ENCODE measurements around the gene PGRMC2. TPM values are rescaled to one million over a fixed set of nuclear protein-coding genes. Genes with fewer than 3 reads are reported as not detected.

PGRMC2 gene
- total and polyA plus RNA-seq, 2 experiments from 2014 or later: 65.6 to 84.7 TPM

DNA sequence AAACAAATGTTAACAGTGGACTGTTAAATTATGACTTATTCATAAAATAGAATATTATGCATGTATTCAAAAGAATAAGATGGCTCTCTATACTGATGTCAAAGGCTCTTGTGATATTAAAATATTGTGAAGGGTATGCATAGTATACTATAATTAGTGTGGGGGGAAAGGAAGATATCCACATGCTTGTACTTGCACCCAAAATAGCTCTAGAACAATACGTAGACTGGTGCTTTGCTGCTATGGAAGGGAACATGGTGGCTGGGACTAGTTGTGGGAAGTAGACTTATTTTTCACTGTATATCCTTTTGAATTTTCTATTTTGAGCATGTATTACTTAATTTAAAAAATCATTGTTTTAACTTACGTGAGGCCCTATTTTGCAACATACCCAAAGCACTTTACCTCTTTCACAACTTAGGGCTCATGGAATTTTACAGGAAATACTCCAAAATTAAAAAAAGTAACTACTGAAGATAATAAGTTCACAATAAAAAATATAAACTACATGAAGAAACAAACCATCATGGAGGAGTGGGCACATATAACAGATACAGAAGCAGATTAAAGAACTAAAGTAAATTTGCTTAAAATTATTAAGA, 7.9 kb downstream of the PGRMC2 start:
- DNase-seq (ENCODE audit: low spot score): no peak
- H3K27me3 ChIP-seq: no peaks in the 10 kb centered on the region
- peaks cover 36% of the 10 kb centered on the region for H4K20me1 ChIP-seq (ENCODE audit: insufficient read depth, poor library complexity, severe bottlenecking)
- no peaks in the 10 kb centered on the region for H3K9me3 ChIP-seq (ENCODE audit: low read depth)
- WGBS (ENCODE audit: low lambda C conversion rate, missing lambda C conversion rate): 92% methylated on average over 2 of the region's 2 CpGs
- H3K36me3 ChIP-seq (replicated peaks; ENCODE audit: insufficient read depth, low read depth): no peaks in the 10 kb centered on the region
- H3K79me2 ChIP-seq: peaks cover 100% of the 10 kb centered on the region
- no peak overlapping the region for H2AFZ ChIP-seq
- no peak overlapping the region for H3K27ac ChIP-seq
- no peak for TF ChIP-seq EZH2phosphoT487 (IDR thresholded peaks at IDR 0.05; ENCODE audit: low read depth, severe bottlenecking, unreplicated experiment)
- no peak for TF ChIP-seq EZH2 (IDR thresholded peaks at IDR 0.05; ENCODE audit: borderline replicate concordance)
- TF ChIP-seq, protein P1, sequence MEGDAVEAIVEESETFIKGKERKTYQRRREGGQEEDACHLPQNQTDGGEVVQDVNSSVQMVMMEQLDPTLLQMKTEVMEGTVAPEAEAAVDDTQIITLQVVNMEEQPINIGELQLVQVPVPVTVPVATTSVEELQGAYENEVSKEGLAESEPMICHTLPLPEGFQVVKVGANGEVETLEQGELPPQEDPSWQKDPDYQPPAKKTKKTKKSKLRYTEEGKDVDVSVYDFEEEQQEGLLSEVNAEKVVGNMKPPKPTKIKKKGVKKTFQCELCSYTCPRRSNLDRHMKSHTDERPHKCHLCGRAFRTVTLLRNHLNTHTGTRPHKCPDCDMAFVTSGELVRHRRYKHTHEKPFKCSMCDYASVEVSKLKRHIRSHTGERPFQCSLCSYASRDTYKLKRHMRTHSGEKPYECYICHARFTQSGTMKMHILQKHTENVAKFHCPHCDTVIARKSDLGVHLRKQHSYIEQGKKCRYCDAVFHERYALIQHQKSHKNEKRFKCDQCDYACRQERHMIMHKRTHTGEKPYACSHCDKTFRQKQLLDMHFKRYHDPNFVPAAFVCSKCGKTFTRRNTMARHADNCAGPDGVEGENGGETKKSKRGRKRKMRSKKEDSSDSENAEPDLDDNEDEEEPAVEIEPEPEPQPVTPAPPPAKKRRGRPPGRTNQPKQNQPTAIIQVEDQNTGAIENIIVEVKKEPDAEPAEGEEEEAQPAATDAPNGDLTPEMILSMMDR (IDR thresholded peaks at IDR 0.05; ENCODE audit: poor library complexity): no peak
- no peaks in the 10 kb centered on the region for H3K9me2 ChIP-seq (replicated peaks; ENCODE audit: insufficient read depth)
- H3K4me2 ChIP-seq: no peak overlapping the region
- no peak overlapping the region for H3K4me3 ChIP-seq
- H3K4me1 ChIP-seq (ENCODE audit: insufficient read depth): peaks cover 11% of the 10 kb centered on the region

- Histone ChIP-seq H3K9me2 (replicated peaks; ENCODE audit: insufficient read depth) (no peaks in the 10 kb centered on the region), H3K4me3 (no peak overlapping the region), H3K27me3 (no peaks in the 10 kb centered on the region), H3K9me3 (ENCODE audit: low read depth) (no peaks in the 10 kb centered on the region), H3K4me2 (no peak overlapping the region), H3K36me3 (replicated peaks; ENCODE audit: insufficient read depth, low read depth) (no peaks in the 10 kb centered on the region), H4K20me1 (ENCODE audit: insufficient read depth, poor library complexity, severe bottlenecking) (peaks cover 35% of the 10 kb centered on the region), H3K4me1 (ENCODE audit: insufficient read depth) (peaks cover 1% of the 10 kb centered on the region), H3K27ac (no peak overlapping the region), H2AFZ (no peak overlapping the region), H3K79me2 (peaks cover 99% of the 10 kb centered on the region)
- no peak for DNase-seq (ENCODE audit: low spot score)
- no peak for TF ChIP-seq EZH2phosphoT487 (IDR thresholded peaks at IDR 0.05; ENCODE audit: low read depth, severe bottlenecking, unreplicated experiment)
- no peak for TF ChIP-seq EZH2 (IDR thresholded peaks at IDR 0.05; ENCODE audit: borderline replicate concordance)
- TF ChIP-seq, protein P1 (IDR thresholded peaks at IDR 0.05; ENCODE audit: poor library complexity): no peak
- WGBS (ENCODE audit: low lambda C conversion rate, missing lambda C conversion rate): over 99% methylated on average over 3 of the region's 3 CpGs
Measured at GRCh38 chr4:128277856-128278255, 9.8 kb downstream of the PGRMC2 start.

DNA sequence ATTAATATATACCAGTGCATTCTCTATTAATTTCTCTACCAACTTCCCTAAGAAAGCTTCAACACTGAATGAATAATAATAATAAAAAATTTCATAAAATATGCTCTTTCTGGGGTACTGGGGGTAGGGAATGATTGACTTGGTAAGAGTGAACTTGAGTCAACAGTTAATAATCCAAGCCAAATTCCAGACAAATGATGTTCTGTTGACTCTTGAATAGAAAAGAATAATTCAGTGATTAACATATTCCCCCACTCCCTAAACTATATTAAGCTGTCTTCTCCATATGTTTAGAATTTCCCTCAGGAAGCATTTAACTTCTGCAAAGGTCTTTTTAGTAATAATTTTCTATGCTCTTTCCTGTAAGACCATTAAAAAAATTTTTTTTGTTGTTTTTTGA, 12.3 kb downstream of the PGRMC2 start:
- no peaks in the 10 kb centered on the region for H3K9me2 ChIP-seq (replicated peaks; ENCODE audit: insufficient read depth)
- peaks cover 36% of the 10 kb centered on the region for H4K20me1 ChIP-seq (ENCODE audit: insufficient read depth, poor library complexity, severe bottlenecking)
- DNase-seq (ENCODE audit: low spot score): no peak
- TF ChIP-seq, protein P1 (IDR thresholded peaks at IDR 0.05; ENCODE audit: poor library complexity): no peak
- TF ChIP-seq EZH2phosphoT487 (IDR thresholded peaks at IDR 0.05; ENCODE audit: low read depth, severe bottlenecking, unreplicated experiment) (no peak), EZH2 (IDR thresholded peaks at IDR 0.05; ENCODE audit: borderline replicate concordance) (no peak)
- H3K4me2 ChIP-seq: no peak overlapping the region
- no peaks in the 10 kb centered on the region for H3K9me3 ChIP-seq (ENCODE audit: low read depth)
- no peaks in the 10 kb centered on the region for H3K27me3 ChIP-seq
- no peaks in the 10 kb centered on the region for H3K4me1 ChIP-seq (ENCODE audit: insufficient read depth)
- no peak overlapping the region for H3K4me3 ChIP-seq
- peaks cover 83% of the 10 kb centered on the region for H3K79me2 ChIP-seq
- no peaks in the 10 kb centered on the region for H3K36me3 ChIP-seq (replicated peaks; ENCODE audit: insufficient read depth, low read depth)
- no peak overlapping the region for H3K27ac ChIP-seq
- H2AFZ ChIP-seq: no peak overlapping the region
